PC-9 (cell line): ENCODE data around the gene HHATL. TPM values are rescaled to one million over a fixed set of nuclear protein-coding genes. Genes with fewer than 3 reads are reported as not detected.

Experiments
- BruUV-seq: library from RNA; stranded (reverse); fragments of 400-500 nt; replicated peaks from 2 replicates; lab custom pipeline; 2021; lab: Mats Ljungman, UMichigan
- CTCF ChIA-PET: fragments of 300-600 bp; sonication (Branson Sonifier 250); formaldehyde crosslinking; loops from one replicate; lab custom pipeline; 2022; ENCODE audit warnings: antibody characterized with exemption; lab: Charles Lee
- POLR2A ChIA-PET: fragments of 300-600 bp; sonication (Branson Sonifier 250); formaldehyde crosslinking; loops from one replicate; lab custom pipeline; 2022; ENCODE audit warnings: antibody characterized with exemption; ENCODE audit not compliant: unreplicated experiment; lab: Charles Lee
- DNase-seq, 2 experiments: peaks; one replicate each; pipeline versions ENCODE4 v3.0.0 to v3.0.0-alpha.2; 2015 to 2022; ENCODE audit warnings: mixed read lengths in 1 of 2
- H2AFZ ChIP-seq: fragments of 200-600 bp; sonication (generic); 2 replicates; pipeline ENCODE4 v1.8.1; 2017; ENCODE audit warnings: antibody characterized with exemption
- H3F3A ChIP-seq: fragments of 200-600 bp; sonication (generic); 2 replicates; pipeline ENCODE4 v1.8.1; 2017; ENCODE audit warnings: antibody characterized with exemption, mild to moderate bottlenecking, low read depth; ENCODE audit not compliant: insufficient read depth
- H3K27ac ChIP-seq: fragments of 200-600 bp; sonication (generic); 2 replicates; pipeline ENCODE4 v1.6.1; 2016; ENCODE audit warnings: mixed run types
- H3K27me3 ChIP-seq: fragments of 200-600 bp; sonication (generic); 2 replicates; pipeline ENCODE4 v1.6.1; 2016; ENCODE audit warnings: low read depth, mixed run types; ENCODE audit not compliant: insufficient read depth
- H3K36me3 ChIP-seq: fragments of 200-600 bp; sonication (generic); 2 replicates; pipeline ENCODE4 v1.6.1; 2016; ENCODE audit warnings: low read depth, mixed run types
- H3K4me1 ChIP-seq: fragments of 200-600 bp; sonication (generic); replicated peaks from 2 replicates; pipeline ENCODE4 v1.6.1; 2016; ENCODE audit warnings: mixed run types; ENCODE audit not compliant: insufficient read depth
- H3K4me2 ChIP-seq: fragments of 200-600 bp; sonication (generic); 2 replicates; pipeline ENCODE4 v1.6.1; 2017; ENCODE audit warnings: mixed run types
- H3K4me3 ChIP-seq: fragments of 200-600 bp; sonication (generic); 2 replicates; pipeline ENCODE4 v1.6.1; 2016; ENCODE audit warnings: mixed run types
- H3K79me2 ChIP-seq: fragments of 200-600 bp; sonication (generic); 2 replicates; pipeline ENCODE4 v1.6.1; 2017; ENCODE audit warnings: low read depth, mixed run types
- H3K9me2 ChIP-seq: fragments of 200-600 bp; sonication (generic); 2 replicates; pipeline ENCODE4 v1.8.1; 2017; ENCODE audit warnings: mild to moderate bottlenecking; ENCODE audit not compliant: insufficient read depth
- H3K9me3 ChIP-seq: fragments of 200-600 bp; sonication (generic); 2 replicates; pipeline ENCODE4 v1.8.1; 2016; ENCODE audit warnings: low read depth; ENCODE audit not compliant: insufficient read depth
- H4K20me1 ChIP-seq: fragments of 200-600 bp; sonication (generic); 2 replicates; pipeline ENCODE4 v1.8.1; 2017; ENCODE audit not compliant: insufficient read depth
- EZH2 ChIP-seq: fragments of 200-600 bp; sonication (generic); IDR thresholded peaks from 2 replicates; pipeline ENCODE4 v1.8.0; 2017; ENCODE audit warnings: antibody characterized with exemption, low read depth
- intact Hi-C: fragments of 100-400 bp; cut with micrococcal nuclease; formaldehyde crosslinking; loops from one replicate; pipeline ENCODE4 v1.10.0; 2022; ENCODE audit not compliant: unreplicated experiment
- total RNA-seq: library from RNA; stranded (reverse); gene quantifications from 2 replicates; pipeline ENCODE4 v1.2.3, GENCODE V29; 2021
- TF ChIP-seq, protein P1 (sequence below): fragments of 200-600 bp; sonication (generic); conservative IDR thresholded peaks from 2 replicates; pipeline ENCODE4 v1.6.1; 2017; ENCODE audit warnings: mixed run types, antibody characterized with exemption, mild to moderate bottlenecking, moderate library complexity

Gene HHATL
- total RNA-seq, 1 experiment from 2014 or later, result not detected

DNA sequence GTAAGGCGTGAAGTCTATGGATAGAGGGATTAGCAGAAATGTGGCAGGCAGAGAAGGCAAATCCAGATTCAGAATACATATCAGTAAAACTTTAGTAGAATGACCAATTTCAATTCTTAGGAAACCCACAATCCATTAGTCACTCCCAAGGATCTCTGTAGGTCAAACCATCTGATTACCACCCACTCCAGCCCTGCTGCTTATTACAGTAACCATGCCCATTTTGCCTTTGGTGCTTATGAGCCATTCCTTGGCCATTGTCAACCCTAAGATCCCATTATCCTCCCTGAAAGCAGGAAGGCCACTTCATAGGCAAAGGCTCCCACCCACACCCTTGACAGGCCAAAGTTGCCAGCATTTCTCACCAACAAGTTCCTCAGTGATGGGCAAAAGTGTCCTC lies 22.3 kb downstream of the HHATL start:
- no peak overlapping the region for H3K4me2 ChIP-seq
- no peak overlapping the region for H3K4me3 ChIP-seq
- no peak overlapping the region for H3K27ac ChIP-seq
- peaks cover 21% of the 10 kb centered on the region for H3K4me1 ChIP-seq
- no peaks in the 10 kb centered on the region for H3K9me2 ChIP-seq
- no peak for DNase-seq
- no TSS peak for BruUV-seq
- ChIA-PET CTCF (no interaction called here), POLR2A (no interaction called here)
- H3K36me3 ChIP-seq, result no peaks in the 10 kb centered on the region
- H3F3A ChIP-seq, result no peaks in the 10 kb centered on the region
- no peaks in the 10 kb centered on the region for H3K79me2 ChIP-seq
- TF ChIP-seq, protein P1, sequence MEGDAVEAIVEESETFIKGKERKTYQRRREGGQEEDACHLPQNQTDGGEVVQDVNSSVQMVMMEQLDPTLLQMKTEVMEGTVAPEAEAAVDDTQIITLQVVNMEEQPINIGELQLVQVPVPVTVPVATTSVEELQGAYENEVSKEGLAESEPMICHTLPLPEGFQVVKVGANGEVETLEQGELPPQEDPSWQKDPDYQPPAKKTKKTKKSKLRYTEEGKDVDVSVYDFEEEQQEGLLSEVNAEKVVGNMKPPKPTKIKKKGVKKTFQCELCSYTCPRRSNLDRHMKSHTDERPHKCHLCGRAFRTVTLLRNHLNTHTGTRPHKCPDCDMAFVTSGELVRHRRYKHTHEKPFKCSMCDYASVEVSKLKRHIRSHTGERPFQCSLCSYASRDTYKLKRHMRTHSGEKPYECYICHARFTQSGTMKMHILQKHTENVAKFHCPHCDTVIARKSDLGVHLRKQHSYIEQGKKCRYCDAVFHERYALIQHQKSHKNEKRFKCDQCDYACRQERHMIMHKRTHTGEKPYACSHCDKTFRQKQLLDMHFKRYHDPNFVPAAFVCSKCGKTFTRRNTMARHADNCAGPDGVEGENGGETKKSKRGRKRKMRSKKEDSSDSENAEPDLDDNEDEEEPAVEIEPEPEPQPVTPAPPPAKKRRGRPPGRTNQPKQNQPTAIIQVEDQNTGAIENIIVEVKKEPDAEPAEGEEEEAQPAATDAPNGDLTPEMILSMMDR, result no peak
- no peak for TF ChIP-seq EZH2
- intact Hi-C loops, result no loop called here
- H4K20me1 ChIP-seq, result no peaks in the 10 kb centered on the region
- H3K9me3 ChIP-seq, result no peaks in the 10 kb centered on the region
- no peaks in the 10 kb centered on the region for H3K27me3 ChIP-seq
- no peak overlapping the region for H2AFZ ChIP-seq

DNA sequence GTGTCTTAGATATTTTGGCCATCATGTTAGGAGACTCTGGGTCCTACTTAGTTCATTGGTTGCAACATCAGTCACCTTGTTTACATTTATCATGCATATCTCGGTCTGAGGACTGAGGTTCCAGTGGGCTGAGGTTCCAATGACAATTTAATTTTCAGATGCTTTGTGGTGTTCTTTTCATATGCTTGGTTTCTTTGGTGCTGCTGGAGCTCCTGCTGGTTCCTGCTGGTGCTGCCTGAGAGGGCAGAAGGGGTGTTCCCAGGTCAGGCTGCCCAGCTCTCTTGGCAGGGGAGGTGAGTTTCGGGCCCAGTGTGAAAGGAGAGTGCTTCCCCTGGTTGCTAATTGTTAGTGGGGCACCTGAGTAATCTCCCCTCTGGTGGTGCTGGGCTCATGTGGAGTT lies 24.2 kb downstream of the HHATL start:
- no peak for DNase-seq
- H3F3A ChIP-seq, result no peaks in the 10 kb centered on the region
- H3K79me2 ChIP-seq, result no peaks in the 10 kb centered on the region
- POLR2A ChIA-PET, result no interaction called here
- H4K20me1 ChIP-seq, result no peaks in the 10 kb centered on the region
- CTCF ChIA-PET, result no interaction called here
- H3K27ac ChIP-seq, result no peak overlapping the region
- no peak overlapping the region for H3K4me2 ChIP-seq
- peaks cover 8% of the 10 kb centered on the region; the same call in 1 of the 2 replicates for H3K4me1 ChIP-seq
- no peaks in the 10 kb centered on the region for H3K9me3 ChIP-seq
- BruUV-seq, result no TSS peak
- H3K27me3 ChIP-seq, result no peaks in the 10 kb centered on the region
- no peaks in the 10 kb centered on the region for H3K9me2 ChIP-seq
- TF ChIP-seq, protein P1, result no peak
- TF ChIP-seq EZH2, result no peak
- intact Hi-C loops, result no loop called here
- no peak overlapping the region for H2AFZ ChIP-seq
- no peak overlapping the region for H3K4me3 ChIP-seq
- no peaks in the 10 kb centered on the region for H3K36me3 ChIP-seq

DNA sequence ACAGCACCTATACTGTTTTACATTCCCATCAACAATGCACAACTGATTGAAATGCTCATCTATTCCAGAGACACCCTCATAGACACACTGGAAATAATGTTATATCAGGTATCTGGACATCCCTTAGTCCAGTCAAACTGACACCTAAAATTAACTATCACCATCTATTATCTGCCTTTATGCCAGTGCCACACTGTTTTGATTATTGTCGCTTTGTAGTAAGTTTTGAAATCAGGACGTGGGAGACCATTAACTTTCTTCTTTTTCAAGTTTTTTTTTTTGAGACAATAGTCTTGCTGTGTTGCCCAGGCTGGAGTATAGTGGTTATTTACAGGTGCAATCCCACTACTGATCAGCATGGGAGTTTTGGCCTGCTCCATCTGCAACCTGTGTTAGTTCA lies 26.7 kb downstream of the HHATL start:
- 0 out of 2 replicates have a peak, but pooled peaks cover 5% of the 10 kb centered on the region for H3K4me1 ChIP-seq
- no peaks in the 10 kb centered on the region for H3K36me3 ChIP-seq
- intact Hi-C loops, result no loop called here
- H4K20me1 ChIP-seq, result no peaks in the 10 kb centered on the region
- BruUV-seq, result no TSS peak
- no peak for DNase-seq
- H3F3A ChIP-seq, result no peaks in the 10 kb centered on the region
- no peak overlapping the region for H2AFZ ChIP-seq
- POLR2A ChIA-PET, result no interaction called here
- H3K27me3 ChIP-seq, result no peaks in the 10 kb centered on the region
- no peaks in the 10 kb centered on the region for H3K9me3 ChIP-seq
- TF ChIP-seq, protein P1, result no peak
- no peak for TF ChIP-seq EZH2
- no peak overlapping the region for H3K4me2 ChIP-seq
- no peak overlapping the region for H3K27ac ChIP-seq
- no peaks in the 10 kb centered on the region for H3K79me2 ChIP-seq
- CTCF ChIA-PET, result no interaction called here
- H3K4me3 ChIP-seq, result no peak overlapping the region
- no peaks in the 10 kb centered on the region for H3K9me2 ChIP-seq
